Activated CD4-positive, alpha-beta T cell treated with anti-CD3 and anti-CD28 coated beads for 36 hours (primary cell): ENCODE data around the gene CETP. TPM values are rescaled to one million over a fixed set of nuclear protein-coding genes. Genes with fewer than 3 reads are reported as not detected.

Experiments used
- ATAC-seq: fragments of 200-7000 bp; cut with Tn5 transposase; one replicate; pipeline ENCODE4 v1.10.0; 2021; ENCODE audit warnings: mild to moderate bottlenecking, moderate library complexity
- CTCF ChIA-PET: fragments of 350-600 bp; sonication (Branson Sonifier 250); formaldehyde crosslinking; loops from one replicate; lab custom pipeline; 2021; ENCODE audit warnings: antibody characterized with exemption; lab: Charles Lee
- POLR2A ChIA-PET: fragments of 350-600 bp; sonication (Branson Sonifier 250); formaldehyde crosslinking; loops from one replicate; lab custom pipeline; 2021; ENCODE audit warnings: antibody characterized with exemption, inconsistent platforms; lab: Charles Lee
- DNase-seq: peaks from one replicate; pipeline ENCODE4 v3.0.0-alpha.2; 2020
- H3K27ac Mint-ChIP-seq: one replicate; pipeline ENCODE4 v1.8.0; 2021; ENCODE audit warnings: mixed read lengths
- H3K27me3 Mint-ChIP-seq: one replicate; pipeline ENCODE4 v1.8.0; 2021; ENCODE audit warnings: mixed read lengths
- H3K36me3 Mint-ChIP-seq: one replicate; pipeline ENCODE4 v1.8.0; 2021; ENCODE audit warnings: low read depth, mixed read lengths
- H3K4me1 Mint-ChIP-seq: one replicate; pipeline ENCODE4 v1.8.0; 2021; ENCODE audit warnings: mixed read lengths
- H3K4me3 Mint-ChIP-seq: one replicate; pipeline ENCODE4 v1.8.0; 2021; ENCODE audit warnings: mild to moderate bottlenecking, moderate library complexity, mixed read lengths
- H3K9me3 Mint-ChIP-seq: one replicate; pipeline ENCODE4 v1.8.0; 2021; ENCODE audit warnings: low read depth, mixed read lengths
- intact Hi-C, 2 experiments: fragments of 100-400 bp; cut with DNase I in 1 of 2; cut with micrococcal nuclease in 1 of 2; formaldehyde crosslinking; loops; one replicate each; pipeline versions ENCODE4 v1.14.2 to v1.15.1; 2022 to 2024; cut with DNase I, micrococcal nuclease
- total RNA-seq, 2 experiments: library from RNA; stranded (reverse); gene quantifications; one replicate each; pipeline ENCODE4 v1.2.3, GENCODE V29; 2021

Gene CETP
- total RNA-seq, 2 experiments from 2014 or later: 0.14 TPM; not detected in 1

DNA sequence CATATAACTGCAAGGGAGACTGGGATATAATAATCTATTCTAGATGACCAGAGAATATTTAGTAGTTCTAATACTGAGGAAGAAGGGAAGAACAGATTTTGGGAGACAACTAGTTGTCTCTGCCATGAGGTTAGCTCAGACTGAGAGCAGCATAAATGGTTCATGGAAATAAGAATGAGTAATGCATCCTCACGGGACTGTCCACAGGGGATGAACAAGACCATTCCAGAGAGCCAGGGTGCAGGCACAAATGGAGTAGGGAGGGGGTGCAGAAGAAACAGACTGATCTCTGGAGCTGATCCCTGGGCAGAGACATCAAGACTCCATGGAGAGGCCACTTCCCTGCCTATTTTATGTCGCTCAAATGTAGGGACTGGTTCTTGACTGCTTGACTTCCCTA lies 58.0 kb downstream of the CETP start:
- Mint-ChIP-seq H3K4me3 (no peak overlapping the region), H3K4me1 (peaks cover 83% of the 10 kb centered on the region), H3K27ac (peak overlapping the region; percentile 48), H3K9me3 (no peaks in the 10 kb centered on the region), H3K27me3 (no peaks in the 10 kb centered on the region), H3K36me3 (peaks cover 80% of the 10 kb centered on the region)
- CTCF ChIA-PET: interaction anchor here (0.8 to 1.1 kb wide), 4 partner anchors 18 to 64 kb away, joined by 3 to 4 read pairs (median 3); no protein-coding TSS in a partner anchor
- no peak for ATAC-seq
- no peak for DNase-seq
- intact Hi-C loops: no loop called here
- POLR2A ChIA-PET: interaction anchor here (0.6 kb wide), 1 partner anchor 18 kb away, joined by 3 read pairs; no protein-coding TSS in a partner anchor

DNA sequence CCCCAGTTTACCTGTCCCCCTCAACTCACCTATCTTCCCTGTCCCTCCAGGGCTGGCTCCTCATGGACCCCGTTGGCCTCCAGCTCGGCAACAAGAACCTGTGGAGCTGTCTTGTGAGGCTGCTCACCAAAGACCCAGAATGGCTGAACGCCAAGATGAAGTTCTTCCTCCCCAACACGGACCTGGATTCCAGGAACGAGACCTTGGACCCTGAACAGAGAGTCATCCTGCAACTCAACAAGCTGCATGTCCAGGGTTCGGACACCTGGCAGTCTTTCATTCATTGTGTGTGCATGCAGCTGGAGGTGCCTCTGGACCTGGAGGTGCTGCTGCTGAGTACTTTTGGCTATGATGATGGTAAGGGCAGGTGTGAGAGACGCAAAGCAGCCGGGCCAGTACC lies 58.9 kb downstream of the CETP start:
- H3K4me3 Mint-ChIP-seq: no peak overlapping the region
- ATAC-seq: no peak
- peaks cover 83% of the 10 kb centered on the region for H3K36me3 Mint-ChIP-seq
- DNase-seq: no peak
- CTCF ChIA-PET: interaction anchor here (0.6 to 1.1 kb wide), 2 partner anchors 63 to 345 kb away, joined by 3 read pairs; no protein-coding TSS in a partner anchor
- H3K27me3 Mint-ChIP-seq: no peaks in the 10 kb centered on the region
- peaks cover 85% of the 10 kb centered on the region for H3K4me1 Mint-ChIP-seq
- POLR2A ChIA-PET: interaction anchor here (0.6 kb wide), 3 partner anchors 16 to 19 kb away, joined by 3 read pairs; no protein-coding TSS in a partner anchor
- H3K27ac Mint-ChIP-seq: peak overlapping the region; percentile 55
- no peaks in the 10 kb centered on the region for H3K9me3 Mint-ChIP-seq
- intact Hi-C loops: no loop called here

GRCh38 chr16:57021757-57022156 lies 60.0 kb downstream of the CETP start:
- Mint-ChIP-seq H3K9me3 (no peaks in the 10 kb centered on the region), H3K4me3 (no peak overlapping the region), H3K36me3 (peaks cover 84% of the 10 kb centered on the region), H3K4me1 (peaks cover 86% of the 10 kb centered on the region), H3K27ac (no peak overlapping the region), H3K27me3 (no peaks in the 10 kb centered on the region)
- intact Hi-C loops: loop anchor here in 1 of 2 experiments (2.0 kb wide), 1 partner anchor 17 kb away; no protein-coding TSS in a partner anchor
- ATAC-seq (no peak), DNase-seq (no peak)
- POLR2A ChIA-PET: no interaction called here
- CTCF ChIA-PET: interaction anchor here (0.6 to 1.1 kb wide), 3 partner anchors 9 to 51 kb away, joined by 3 to 4 read pairs (median 3); no protein-coding TSS in a partner anchor

DNA sequence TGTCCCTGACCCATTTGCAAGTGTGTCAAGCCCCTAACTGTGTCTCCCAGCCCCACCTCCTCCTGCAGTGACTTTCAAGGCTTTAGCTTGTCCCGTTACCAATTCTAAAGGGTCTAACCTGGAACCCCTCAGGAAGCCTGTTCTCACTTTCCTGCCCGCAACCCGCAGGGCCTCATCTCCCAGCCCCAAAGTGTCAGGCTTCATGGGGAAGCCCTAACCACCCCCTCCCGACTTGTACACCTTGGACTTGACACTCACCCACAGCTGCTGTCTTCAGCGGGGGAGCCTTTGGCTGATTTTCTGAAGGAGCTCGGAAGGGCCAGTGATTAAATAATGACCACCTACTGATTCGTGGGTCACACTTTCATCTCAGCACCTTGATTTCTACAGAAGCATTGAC lies 60.7 kb downstream of the CETP start:
- intact Hi-C loops: loop anchor here in 1 of 2 experiments (2.0 kb wide), 1 partner anchor 16 kb away; no protein-coding TSS in a partner anchor
- H3K27ac Mint-ChIP-seq: peak overlapping the region; percentile 49
- peaks cover 84% of the 10 kb centered on the region for H3K36me3 Mint-ChIP-seq
- peaks cover 86% of the 10 kb centered on the region for H3K4me1 Mint-ChIP-seq
- ATAC-seq: no peak
- H3K27me3 Mint-ChIP-seq: no peaks in the 10 kb centered on the region
- CTCF ChIA-PET: interaction anchor here (0.6 to 1.0 kb wide), 3 partner anchors 9 to 50 kb away, joined by 3 to 4 read pairs (median 3); no protein-coding TSS in a partner anchor
- H3K9me3 Mint-ChIP-seq: no peaks in the 10 kb centered on the region
- no peak for DNase-seq
- H3K4me3 Mint-ChIP-seq: no peak overlapping the region
- POLR2A ChIA-PET: interaction anchor here (0.6 to 0.8 kb wide), 2 partner anchors 23 to 76 kb away, joined by 3 to 5 read pairs; no protein-coding TSS in a partner anchor

DNA sequence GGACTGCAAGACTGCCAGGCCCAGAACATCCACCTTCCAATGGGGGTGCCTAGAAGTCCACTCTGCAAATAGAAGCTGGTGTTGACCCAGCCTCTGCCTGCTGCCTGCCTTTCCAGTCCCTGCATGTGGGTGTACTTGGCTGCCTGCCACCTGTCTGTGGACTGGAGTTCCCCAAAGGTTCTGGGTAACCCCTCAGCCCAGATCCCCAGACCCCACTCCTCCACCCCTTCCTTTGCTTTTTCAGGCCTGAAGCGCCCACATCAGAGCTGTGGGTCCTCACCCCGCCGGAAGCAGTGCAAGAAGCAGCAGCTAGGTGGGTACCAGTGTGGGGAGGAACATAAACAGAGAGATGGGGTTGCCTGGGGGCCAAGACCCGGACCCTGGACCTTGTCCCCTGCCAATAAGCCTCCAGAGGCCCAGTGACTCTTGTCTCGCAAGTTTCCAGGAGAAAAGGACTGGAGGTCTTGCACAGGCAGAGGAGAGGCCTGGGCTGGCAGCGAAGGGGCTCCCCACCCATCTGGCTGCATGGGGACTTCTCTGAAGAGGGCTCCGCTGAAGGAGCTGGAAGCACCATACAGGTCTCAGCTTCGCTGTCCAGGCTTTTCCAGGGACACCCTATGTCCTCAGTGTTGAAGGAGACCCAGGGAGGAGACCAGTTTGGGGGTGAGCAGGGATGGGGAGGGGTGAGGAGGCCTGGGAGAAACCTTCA lies 61.9 kb downstream of the CETP start:
- DNase-seq (peak; percentile 81), ATAC-seq (peak; percentile 69)
- Mint-ChIP-seq H3K4me3 (no peak overlapping the region), H3K9me3 (no peaks in the 10 kb centered on the region), H3K4me1 (peaks cover 87% of the 10 kb centered on the region), H3K27me3 (no peaks in the 10 kb centered on the region), H3K36me3 (peaks cover 82% of the 10 kb centered on the region), H3K27ac (peak overlapping the region; percentile 75)
- POLR2A ChIA-PET: interaction anchor here (0.8 to 0.9 kb wide), 2 partner anchors 24 to 38 kb away, joined by 3 read pairs; no protein-coding TSS in a partner anchor
- CTCF ChIA-PET: interaction anchor here (0.7 to 1.4 kb wide), 3 partner anchors 9 to 41 kb away, joined by 3 to 7 read pairs (median 5); no protein-coding TSS in a partner anchor
- intact Hi-C loops: loop anchor here in 1 of 2 experiments (2.0 kb wide), 1 partner anchor 15 kb away; no protein-coding TSS in a partner anchor

DNA sequence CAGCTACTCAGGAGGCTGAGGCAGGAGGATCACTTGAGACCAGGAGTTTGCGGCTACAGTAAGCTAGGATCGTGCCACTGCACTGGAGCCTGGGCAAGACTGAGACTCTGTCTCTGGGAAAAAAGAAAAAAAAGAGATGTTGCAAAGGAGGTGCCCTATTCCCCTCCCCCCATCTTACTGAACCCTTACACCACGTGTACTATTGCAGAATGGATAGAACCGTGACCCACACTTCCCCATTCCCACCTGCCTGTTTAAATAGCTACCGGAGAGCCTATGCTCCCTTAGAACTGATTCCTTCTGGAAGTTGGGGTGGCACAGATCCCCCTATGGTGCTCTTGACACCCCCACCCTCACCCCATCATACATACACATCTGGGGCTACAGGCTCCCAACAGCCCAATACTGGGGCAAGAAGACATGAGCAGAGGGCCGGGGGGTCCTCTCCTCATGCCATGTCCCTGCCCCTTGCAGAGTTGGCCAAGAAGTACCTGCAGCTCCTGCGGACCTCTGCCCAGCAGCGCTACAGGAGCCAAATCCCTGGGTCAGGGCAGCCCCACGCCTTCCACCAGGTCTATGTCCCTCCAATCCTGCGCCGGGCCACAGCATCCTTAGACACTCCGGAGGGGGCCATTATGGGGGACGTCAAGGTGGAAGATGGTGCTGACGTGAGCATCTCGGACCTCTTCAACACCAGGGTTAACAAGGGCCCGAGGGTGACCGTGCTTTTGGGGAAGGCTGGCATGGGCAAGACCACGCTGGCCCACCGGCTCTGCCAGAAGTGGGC lies 63.3 kb downstream of the CETP start:
- Mint-ChIP-seq H3K9me3 (no peaks in the 10 kb centered on the region), H3K36me3 (peaks cover 82% of the 10 kb centered on the region), H3K27me3 (no peaks in the 10 kb centered on the region), H3K4me3 (no peak overlapping the region), H3K4me1 (peaks cover 90% of the 10 kb centered on the region), H3K27ac (peak overlapping the region; percentile 13)
- intact Hi-C loops: no loop called here
- ChIA-PET CTCF (no interaction called here), POLR2A (no interaction called here)
- ATAC-seq: no peak
- no peak for DNase-seq

DNA sequence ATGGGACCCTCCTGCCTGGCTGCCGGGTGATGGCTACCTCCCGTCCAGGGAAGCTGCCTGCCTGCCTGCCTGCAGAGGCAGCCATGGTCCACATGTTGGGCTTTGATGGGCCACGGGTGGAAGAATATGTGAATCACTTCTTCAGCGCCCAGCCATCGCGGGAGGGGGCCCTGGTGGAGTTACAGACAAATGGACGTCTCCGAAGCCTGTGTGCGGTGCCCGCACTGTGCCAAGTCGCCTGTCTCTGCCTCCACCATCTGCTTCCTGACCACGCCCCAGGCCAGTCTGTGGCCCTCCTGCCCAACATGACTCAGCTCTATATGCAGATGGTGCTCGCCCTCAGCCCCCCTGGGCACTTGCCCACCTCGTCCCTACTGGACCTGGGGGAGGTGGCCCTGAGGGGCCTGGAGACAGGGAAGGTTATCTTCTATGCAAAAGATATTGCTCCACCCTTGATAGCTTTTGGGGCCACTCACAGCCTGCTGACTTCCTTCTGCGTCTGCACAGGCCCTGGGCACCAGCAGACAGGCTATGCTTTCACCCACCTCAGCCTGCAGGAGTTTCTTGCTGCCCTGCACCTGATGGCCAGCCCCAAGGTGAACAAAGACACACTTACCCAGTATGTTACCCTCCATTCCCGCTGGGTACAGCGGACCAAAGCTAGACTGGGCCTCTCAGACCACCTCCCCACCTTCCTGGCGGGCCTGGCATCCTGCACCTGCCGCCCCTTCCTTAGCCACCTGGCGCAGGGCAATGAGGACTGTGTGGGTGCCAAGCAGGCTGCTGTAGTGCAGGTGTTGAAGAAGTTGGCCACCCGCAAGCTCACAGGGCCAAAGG lies 64.4 kb downstream of the CETP start:
- Mint-ChIP-seq H3K27ac (peak overlapping the region; percentile 58), H3K9me3 (no peaks in the 10 kb centered on the region), H3K4me3 (no peak overlapping the region), H3K4me1 (peaks cover 87% of the 10 kb centered on the region), H3K36me3 (peaks cover 80% of the 10 kb centered on the region), H3K27me3 (no peaks in the 10 kb centered on the region)
- ATAC-seq: no peak
- ChIA-PET POLR2A (interaction anchor here (1.2 kb wide), 1 partner anchor 26 kb away, joined by 4 read pairs; no protein-coding TSS in a partner anchor), CTCF (interaction anchor here (1.3 kb wide), 1 partner anchor 11 kb away, joined by 6 read pairs; no protein-coding TSS in a partner anchor)
- DNase-seq: no peak
- intact Hi-C loops: no loop called here

DNA sequence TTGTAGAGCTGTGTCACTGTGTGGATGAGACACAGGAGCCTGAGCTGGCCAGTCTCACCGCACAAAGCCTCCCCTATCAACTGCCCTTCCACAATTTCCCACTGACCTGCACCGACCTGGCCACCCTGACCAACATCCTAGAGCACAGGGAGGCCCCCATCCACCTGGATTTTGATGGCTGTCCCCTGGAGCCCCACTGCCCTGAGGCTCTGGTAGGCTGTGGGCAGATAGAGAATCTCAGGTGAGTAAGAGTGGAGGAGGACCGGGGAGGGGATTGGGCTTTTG lies 65.0 kb downstream of the CETP start:
- ATAC-seq (no peak), DNase-seq (no peak)
- peaks cover 80% of the 10 kb centered on the region for H3K36me3 Mint-ChIP-seq
- peaks cover 86% of the 10 kb centered on the region for H3K4me1 Mint-ChIP-seq
- no peaks in the 10 kb centered on the region for H3K9me3 Mint-ChIP-seq
- H3K27me3 Mint-ChIP-seq: no peaks in the 10 kb centered on the region
- intact Hi-C loops: no loop called here
- CTCF ChIA-PET: interaction anchor here (1.3 kb wide), 1 partner anchor 10 kb away, joined by 6 read pairs; no protein-coding TSS in a partner anchor
- no peak overlapping the region for H3K27ac Mint-ChIP-seq
- H3K4me3 Mint-ChIP-seq: no peak overlapping the region
- POLR2A ChIA-PET: interaction anchor here (1.2 kb wide), 1 partner anchor 26 kb away, joined by 4 read pairs; no protein-coding TSS in a partner anchor

DNA sequence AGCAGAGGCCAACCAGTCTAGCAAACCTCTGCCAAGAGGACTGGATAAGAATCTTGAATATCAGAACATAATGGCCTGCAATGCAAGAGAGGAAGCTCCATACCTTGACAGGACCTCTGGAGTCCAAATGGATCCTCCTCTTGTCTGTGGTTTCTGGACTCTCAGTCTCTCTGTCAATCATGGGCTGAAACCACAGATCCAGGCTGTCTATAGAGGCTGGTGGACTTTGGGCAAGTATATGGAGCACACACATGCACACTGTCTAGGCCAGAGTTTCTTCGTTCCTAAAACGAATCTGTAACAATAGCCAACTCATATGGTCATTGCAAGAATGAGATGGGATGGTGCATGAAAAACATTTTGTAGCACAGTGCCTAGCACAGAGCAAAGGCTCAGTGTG lies 65.3 kb downstream of the CETP start:
- intact Hi-C loops: no loop called here
- Mint-ChIP-seq H3K36me3 (peaks cover 80% of the 10 kb centered on the region), H3K27ac (no peak overlapping the region), H3K4me3 (no peak overlapping the region), H3K9me3 (no peaks in the 10 kb centered on the region), H3K4me1 (peaks cover 86% of the 10 kb centered on the region), H3K27me3 (no peaks in the 10 kb centered on the region)
- no peak for ATAC-seq
- DNase-seq: no peak
- ChIA-PET POLR2A (interaction anchor here (0.5 to 1.2 kb wide), 3 partner anchors 19 to 38 kb away, joined by 3 to 5 read pairs (median 4); partner anchors contain the start of gene NLRC5), CTCF (interaction anchor here (0.6 to 1.3 kb wide), 2 partner anchors 10 to 202 kb away, joined by 4 to 6 read pairs; no protein-coding TSS in a partner anchor)

DNA sequence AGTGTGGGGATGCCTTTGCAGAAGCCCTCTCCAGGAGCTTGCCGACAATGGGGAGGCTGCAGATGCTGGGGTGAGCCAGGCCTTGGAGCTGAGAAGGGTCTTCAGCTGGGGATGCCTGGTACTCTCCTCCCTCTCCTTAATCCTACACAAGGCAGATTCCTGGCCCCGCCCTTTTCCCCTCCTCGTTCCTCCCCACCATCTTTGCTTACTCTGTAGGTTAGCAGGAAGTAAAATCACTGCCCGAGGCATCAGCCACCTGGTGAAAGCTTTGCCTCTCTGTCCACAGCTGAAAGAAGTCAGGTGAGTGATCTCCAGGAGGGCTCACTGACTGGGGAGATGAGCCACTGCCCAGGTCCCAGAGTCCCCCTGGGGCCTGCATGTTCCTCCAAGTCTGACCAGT lies 66.3 kb downstream of the CETP start:
- ChIA-PET POLR2A (interaction anchor here (1.2 kb wide), 1 partner anchor 39 kb away, joined by 3 read pairs; the partner anchor contains the start of gene NLRC5), CTCF (interaction anchor here (0.6 to 1.2 kb wide), 3 partner anchors 11 to 21 kb away, joined by 3 read pairs; no protein-coding TSS in a partner anchor)
- intact Hi-C loops: no loop called here
- H3K36me3 Mint-ChIP-seq: peaks cover 77% of the 10 kb centered on the region
- H3K4me1 Mint-ChIP-seq: peaks cover 77% of the 10 kb centered on the region
- DNase-seq (no peak), ATAC-seq (no peak)
- H3K4me3 Mint-ChIP-seq: no peak overlapping the region
- no peaks in the 10 kb centered on the region for H3K27me3 Mint-ChIP-seq
- H3K27ac Mint-ChIP-seq: peak overlapping the region; percentile 55
- H3K9me3 Mint-ChIP-seq: no peaks in the 10 kb centered on the region
